ENCODE results near the gene GLO1.

GLO1 gene

DNA sequence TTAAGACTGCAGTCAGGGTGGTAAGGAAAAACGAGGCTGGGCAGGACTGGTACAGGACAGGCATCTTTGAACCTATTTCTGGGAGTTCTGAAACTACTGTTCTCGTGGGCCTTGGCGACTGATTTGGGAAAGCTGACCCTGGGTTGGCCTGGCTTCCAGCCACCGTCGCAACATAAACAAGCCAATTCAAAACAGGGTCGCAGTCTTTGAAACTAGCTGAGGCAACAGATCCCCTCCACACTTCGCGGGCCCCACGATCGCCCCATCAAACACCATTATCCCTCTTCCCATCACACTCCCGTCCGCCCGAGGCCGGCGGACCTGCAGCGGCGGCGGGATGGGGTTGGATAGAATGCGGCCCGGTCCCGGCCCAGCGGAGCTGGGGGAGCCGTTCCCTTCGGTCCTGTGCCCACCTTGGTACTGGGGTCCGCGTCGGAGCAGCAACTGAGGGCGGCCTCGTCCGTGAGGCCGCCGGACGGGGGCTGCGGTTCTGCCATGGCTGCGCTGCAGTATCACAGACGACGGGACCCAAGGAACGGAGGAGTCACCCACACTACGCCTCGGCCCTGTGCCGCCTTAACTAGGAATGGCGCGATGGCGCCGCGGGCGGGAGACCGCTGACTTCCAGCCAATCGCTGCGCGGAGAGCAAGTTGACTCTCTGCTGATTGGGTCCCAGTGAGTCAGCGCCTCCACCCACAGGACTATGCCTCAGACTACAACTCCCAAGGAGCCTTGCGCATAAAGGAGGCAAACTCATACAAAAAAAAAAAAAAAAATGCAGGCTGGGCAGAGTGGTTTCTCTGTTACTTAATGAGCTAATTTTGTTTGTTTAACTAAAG, at the start of gene GLO1:
Gene GLO1 (minus strand): TSS at position 588 of the 840 bp plus-strand sequence. CDS start 91 bp downstream, at position 497.
- DNase-seq: peak; percentile 98

DNA sequence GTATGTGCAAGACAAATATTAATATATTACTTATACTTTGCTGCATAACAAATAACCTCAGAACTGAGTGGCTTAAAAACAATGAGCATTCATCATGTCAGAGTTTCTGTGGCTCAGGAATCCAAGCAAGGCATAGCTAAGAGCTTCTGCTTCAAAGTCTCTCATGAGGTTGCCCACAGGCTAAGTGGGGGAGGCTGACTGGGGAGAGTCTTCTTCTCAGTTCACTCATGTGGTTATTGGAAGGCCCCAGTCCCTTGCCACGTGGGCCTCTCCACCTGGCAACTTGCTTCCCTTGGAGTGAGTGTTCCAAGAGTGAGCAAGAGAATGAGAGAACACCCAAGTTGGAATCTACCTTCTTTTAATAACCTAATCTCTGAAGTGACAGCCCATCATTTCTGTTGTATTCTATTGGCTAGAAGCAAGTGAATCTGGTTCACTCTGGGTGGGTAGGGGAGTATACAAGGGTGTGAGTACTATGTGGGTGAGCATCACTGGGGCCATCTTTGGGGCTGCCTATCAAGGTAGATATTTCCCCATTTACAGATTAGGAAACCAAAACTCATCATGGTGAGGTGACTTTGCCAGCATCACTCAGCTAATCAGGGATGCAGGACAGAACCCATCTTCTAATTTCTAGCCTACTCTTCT, 48.1 kb upstream of the GLO1 start:
- DNase-seq: no peak

DNA sequence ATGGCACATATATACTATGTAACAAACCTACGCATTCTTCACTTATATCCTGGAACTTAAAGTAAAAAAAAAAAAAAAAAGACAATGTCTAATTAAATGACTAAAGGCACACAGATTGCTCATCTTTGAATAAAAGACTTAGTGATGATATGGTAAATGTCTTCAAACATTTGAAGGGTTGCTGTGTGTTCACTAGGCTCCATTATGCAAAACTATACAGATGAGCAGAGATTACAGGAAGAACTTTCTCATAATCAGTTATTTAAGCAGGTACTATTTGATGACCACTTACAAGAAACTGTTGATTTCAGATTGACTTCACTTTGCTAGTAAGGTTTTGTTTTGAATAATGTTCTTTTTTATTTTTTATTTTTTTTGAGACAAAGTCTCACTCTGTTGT, 46.5 kb upstream of the GLO1 start:
- DNase-seq: no peak

DNA sequence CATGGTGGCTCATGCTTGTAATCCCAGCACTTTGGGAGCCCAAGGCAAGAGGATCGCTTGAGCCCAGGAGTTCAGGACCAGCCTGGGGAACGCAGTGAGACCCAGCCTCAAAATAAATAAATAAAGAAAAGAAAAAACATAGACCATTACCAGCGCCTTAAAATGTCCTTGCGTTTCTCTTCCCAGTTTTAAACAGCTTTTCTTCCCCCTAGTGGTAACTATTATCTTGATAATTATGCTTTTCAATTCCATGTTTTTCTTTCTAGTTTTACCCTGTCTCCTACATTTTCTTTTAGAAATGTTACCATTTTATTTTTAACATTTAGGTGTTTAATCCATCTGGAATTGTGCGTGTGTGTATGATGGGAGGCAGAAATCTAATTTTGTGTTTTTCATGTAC, 36.6 kb upstream of the GLO1 start:
- DNase-seq: no peak

DNA sequence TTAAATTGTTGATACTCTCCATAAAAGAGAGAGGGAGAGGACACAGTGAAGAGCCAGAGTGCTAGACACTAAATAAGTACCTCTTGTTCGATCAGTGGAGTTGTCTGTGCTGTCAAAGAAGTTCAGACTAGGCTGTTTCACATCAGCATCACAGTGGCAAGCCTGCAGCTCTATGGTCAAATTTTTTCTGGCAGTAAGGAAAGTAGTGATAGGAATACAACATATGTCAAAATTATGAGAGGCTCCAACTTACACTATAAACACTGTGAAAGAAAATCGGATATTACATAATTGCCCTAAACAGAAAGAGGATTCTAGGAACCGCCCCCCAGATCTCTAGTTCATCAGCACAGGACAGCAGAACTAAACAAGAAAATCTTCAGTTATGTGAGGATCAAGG, 35.3 kb upstream of the GLO1 start:
- no peak for DNase-seq

DNA sequence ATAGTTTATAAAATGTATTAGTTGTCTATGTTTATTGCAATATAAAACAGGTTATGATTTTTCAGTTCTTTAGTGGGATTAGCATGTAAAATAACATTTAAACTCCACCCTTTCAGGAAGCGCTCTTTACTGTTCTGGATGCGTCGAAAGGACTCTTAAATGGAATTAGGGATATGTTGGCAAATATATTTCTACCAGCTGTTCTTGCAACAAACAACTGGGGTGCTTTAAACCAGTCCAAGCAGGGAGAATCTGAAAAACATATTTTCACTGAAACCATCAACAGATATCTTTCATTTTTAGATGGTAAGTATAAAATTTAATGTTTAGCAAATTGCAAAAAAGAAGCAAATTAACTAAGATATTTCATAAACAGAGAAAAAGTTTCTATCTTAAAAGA, 34.0 kb upstream of the GLO1 start:
- DNase-seq: no peak

DNA sequence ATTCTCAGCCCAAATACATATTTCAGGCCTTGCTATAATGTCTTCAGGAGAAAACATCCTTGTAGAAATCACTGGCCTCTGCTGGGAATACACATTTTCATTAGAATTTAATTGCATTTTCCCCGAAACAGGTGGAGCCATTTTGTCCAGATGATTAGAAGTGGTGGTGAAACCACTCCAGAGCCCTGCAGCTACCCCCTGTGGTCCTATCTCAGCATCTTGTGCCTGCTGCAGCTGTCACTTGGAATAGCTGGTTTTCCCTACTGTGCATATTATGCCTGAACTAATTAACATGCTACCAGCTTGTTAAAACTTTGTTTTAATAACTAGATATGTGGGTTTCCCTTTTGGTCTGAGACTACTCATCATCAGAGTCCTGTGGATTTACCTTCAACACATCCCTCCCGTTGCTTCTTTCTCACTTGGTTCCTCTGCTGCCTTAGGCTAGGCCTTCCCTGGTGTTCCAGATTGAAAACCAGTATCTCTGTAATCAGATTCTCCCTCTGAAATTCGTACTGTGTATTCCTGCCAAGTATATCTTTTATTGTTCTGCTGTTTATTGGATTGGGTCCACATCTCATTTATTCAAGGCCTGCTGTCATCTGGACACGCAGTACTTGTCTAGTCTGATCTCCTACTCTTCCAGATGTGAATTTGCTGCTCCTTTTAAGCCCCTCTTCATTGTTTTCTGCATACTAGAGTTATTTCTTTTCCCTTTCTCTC, 27.4 kb upstream of the GLO1 start:
- DNase-seq: no peak

DNA sequence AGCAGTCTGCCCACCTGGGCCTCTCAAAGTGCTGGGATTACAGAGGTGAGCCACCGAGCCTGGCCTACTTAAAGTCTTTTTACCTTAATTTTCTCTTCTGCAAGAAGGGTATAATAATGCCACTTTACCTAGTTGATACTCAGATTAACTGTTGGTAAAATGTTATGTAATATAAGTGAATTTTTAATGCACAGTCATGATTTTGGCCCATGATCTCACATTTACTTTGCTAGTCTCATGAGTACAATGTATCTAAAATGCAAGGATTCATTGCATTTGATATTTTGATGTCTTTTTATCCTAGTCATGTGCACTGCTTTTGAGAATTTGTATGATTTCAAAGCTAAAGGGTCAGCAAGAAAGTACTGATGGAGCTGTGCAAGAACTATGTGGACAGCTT, 25.3 kb upstream of the GLO1 start:
- DNase-seq: no peak

DNA sequence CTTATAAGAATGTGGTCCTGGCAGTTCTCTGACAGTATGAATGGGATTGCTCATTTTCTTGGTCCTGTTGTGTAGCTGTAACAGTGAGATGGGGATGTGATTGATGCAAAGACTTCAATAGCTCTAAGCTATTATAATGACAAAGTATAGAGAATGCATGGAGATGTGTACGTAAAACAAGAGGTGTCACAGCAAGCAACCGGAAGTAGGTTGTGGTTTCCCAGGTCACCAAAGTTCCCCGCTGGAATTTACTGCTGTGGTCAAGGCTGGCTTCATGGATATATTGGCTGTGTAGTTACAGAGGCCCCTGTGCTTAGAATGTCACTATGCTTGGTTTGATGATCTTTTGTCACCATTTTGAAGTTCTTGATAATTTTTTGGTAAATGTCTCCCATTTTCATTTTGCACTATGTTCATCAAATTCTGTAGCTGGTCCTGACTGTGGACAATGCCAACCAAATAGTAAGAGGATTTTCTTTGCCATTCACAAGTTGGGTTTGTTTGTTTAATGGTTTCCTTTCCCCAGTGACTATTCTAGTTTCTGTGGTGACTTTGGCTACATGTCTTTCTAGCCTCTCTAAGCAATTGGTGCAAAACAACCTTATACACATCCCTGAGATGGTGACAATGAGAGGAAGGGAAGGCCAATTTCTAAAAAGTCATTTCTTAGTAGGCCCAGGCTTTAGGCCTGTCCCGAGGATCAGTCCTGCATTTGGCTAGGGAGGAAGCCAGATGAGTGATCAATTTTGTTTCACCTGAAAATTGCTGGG, 22.7 kb upstream of the GLO1 start:
- no peak for DNase-seq

DNA sequence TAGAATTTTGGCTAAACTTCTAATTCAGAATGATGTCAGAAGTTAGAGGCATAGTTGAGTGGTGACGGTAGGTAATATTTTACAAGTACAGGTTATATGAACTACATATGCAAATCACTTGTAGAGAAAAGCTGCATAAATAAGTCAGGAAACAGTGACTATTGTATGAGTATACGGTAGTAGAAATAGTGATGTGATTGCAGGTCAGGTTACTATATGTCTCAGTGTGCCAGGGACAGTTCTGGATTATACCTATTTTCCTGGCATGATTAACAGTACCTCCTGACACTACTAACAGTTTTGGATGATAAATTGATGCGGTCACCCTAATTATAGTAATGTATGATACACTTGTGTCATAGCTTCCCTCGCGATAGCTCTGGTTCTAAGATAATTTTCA, 21.4 kb upstream of the GLO1 start:
- DNase-seq: no peak

DNA sequence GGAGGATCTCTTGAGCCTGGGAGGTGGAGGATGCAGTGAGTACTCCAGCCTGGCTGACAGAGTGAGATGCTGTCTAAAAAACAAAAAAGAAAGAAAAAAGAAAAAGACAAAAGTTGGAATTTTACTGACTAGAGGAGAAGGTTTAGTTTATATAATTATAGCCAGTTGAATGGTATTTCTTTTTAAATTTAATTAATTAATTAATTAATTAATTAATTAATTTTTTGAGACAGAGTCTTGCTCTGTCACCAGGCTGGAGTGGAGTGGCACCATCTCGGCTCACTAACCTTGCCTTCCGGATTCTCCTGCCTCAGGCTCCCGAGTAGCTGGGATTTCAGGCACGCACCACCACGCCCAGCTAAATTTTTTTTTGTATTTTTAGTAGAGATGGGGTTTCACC, 20.8 kb upstream of the GLO1 start:
- no peak for DNase-seq

DNA sequence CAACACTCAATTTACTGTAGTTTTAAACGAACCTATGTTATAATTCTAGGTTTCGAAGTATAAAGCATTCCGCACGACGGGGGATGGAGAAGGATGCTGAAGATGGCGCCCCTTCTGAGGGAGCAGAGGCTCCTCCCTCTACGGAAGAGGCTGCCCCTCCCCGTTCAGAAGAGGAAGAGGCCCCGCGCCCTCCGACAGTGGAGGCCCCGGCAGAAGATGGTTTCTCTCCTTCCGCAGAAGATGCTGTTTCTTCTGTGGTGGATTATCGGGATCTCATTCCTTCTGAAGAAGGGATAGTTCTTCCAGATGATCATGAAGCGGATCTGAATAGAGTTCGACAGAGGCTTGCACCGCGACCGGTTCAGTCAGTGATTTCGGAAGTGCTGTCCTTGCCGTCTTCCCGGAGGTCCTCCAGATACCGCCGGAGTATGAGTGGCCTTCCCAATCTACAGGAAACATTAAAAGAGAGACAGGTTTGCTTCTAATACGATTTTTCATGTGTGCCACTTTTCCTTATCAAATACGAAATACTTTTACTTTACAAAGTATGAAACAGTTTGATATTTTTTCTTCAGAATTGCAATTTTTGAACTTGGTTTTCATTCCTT, 19.9 kb upstream of the GLO1 start:
- DNase-seq: no peak

DNA sequence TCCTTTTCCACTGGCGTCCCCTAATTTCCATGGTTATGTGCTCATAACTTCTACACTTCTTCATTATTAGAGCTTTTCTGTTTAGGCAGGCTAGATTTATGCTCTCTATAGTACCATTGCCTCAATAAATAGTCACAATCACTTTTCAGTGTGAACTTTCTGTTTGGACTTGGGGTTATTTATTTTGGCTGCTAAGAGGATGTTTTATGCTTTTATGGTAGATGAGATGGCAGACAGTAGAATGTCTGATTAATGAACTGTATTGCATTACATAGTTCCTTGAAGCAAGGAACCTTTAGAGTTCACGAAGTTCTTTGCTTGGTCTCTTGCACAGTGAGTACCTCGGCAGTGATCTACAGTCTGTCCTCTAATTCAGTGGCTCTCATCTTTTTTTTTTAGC, 19.1 kb upstream of the GLO1 start:
- no peak for DNase-seq

DNA sequence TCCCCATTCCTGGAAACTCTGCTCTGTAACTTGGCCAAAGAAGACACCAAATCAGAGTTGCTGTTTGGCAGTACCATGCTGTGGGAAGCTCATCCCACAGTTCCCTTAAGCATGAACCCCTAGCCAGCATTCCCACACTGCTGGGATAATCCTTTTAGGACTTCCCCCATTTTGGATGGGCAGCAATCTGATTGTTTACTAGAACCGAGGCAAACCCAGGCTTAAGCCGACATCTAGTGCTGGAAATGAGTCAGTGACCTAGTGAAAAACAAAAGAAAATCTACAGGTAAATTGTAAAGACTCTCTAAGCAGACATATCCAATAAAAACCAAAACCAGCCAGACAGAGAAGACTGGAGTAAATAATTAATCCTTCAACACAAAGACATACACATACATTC, 17.4 kb upstream of the GLO1 start:
- DNase-seq: no peak

DNA sequence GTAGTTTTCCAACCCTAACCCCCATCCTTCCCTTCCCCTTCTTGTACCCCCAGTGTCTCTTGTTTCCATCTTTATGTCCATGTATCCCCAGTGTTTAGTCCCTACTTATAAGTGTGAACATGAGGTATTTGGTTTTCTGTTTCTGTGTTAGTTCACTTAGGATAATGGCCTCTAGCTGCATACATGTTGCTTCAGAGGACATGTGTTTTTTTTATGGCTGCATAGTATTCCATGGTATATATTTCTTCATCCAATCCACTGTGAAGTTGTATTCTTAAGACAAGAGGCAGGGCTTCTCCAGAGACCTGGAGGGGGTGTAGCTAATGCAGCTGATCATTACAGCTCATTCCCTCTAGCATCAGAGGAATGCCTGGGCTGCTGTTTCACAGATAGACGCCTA, 16.4 kb upstream of the GLO1 start:
- no peak for DNase-seq

DNA sequence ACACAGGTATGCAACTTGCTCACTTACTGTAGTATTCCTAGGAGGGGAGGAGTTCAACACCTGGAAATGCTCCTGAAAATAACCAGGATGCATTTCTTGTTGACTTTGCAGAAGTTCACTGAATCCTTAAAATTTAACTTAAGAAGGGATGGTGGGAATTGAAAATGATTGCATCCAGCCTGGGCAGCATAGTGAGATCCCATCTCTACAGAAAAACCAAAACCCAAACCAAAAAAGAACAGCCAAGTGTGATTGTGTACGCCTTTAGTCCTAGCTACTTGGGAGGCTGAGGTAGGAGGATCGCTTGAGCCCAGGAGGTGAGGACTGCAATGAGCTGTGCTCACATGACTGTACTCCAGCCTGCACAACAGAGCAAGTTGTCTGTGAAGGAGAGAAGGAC, 13.9 kb upstream of the GLO1 start:
- no peak for DNase-seq

DNA sequence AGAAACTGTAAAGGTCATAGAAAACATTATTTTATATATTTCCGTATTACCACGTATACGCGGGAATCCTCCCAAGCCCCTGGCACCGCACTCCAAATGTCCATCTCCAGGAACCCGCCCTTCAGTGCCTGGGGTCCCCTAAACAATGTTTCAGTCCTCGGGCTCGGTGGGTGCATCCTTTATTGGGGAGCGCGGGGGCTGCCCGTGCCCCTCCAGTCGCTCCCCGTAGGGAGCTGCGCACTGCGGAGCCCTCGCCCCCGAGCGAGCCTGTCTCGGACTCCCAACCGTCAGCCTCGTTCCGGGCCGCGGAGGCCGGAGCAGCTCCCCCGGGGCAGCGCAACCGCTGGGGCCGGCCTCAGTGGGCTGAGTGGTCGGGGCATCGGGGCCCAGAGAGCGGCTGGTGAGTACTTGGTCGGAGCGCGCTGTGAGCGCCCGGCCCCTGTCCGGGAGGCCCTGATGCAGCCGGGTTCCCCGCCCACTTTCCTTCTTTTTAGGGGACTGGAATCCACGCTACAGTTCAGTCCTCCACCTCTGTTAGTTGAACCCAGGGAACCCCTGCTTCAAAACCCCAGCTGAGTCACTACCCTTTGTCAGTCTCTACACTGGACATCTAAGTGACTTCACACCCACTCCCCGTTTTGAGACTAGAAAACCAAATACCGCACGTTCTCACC, 12.2 kb upstream of the GLO1 start, which contains the start of gene DNAH8:
Gene DNAH8 (plus strand): TSS at position 296 of the 674 bp plus-strand sequence. CDS start 7,499 bp downstream, outside the sequence.
- DNase-seq: peak; percentile 40

DNA sequence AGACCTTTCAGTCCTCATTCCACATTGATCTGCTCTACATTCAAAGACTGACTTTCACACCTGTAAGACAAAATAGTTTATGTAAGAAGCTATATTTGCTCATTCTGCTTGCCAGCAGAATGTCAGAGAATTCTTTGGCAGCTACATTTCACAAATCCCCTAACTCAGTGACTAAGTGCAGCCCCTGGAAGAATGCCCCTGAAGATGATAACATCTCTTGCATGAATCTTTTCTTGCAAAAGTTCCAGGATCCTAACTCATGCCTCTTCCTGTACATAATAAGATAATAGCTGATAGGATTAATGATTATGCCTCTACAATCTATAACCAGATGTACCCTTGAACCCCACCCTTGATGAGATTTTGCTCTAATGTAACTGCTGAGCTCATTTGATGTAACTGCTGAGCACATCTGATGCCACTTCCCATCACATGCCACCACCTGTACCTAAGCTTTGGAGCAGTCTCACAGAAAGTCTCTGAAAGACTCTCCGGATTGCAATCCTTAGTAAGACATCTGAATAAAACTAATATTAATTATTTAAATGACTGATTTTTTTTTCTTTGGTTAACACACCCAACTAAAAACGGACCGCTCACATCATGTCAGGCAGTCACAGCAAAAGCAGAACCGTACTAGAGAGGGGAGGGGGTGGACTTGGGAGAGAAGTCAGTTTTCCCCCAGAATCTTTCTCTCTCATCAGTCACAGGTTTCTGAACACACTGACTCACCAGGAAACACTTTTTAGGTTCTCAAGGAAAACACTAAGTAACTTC, 11.5 kb upstream of the GLO1 start:
- DNase-seq: no peak

DNA sequence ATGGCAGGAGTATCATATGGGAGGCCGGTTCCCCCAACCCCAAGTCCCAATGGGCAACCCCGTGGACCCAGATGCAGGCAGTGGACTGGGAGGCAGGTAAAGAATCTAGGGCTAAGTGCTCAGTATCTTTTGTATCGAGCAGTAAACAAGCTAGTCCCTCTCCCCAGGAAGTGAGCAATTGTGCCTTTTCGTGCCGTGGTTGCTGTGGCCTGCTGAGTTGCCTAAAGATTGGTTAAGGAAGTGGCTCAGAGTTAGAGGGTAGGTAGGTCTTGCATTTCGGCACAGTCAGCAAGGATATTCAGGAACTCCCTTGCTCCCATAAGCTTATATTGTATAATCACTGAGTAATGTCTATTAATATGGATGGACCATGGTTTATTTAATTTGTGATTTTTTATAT, 10.9 kb upstream of the GLO1 start:
- DNase-seq: no peak

DNA sequence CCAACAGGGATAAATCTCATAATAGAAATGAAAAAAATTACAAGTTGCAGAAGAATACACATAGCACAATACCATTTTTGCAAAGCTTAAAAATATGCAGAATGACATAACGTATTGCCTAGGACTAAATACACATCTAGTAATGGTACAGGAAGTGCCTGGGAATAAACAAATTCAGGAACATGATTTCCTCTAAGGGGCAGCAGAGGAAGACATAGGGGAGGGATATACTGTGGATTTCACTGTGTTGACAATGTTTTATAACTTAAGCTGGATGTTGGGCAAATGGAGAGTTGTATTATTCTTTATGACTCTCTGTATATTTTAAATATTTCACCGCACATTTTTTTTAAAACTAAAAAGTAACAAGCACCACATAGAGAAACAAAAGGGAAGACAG, 5.6 kb upstream of the GLO1 start:
- no peak for DNase-seq

DNA sequence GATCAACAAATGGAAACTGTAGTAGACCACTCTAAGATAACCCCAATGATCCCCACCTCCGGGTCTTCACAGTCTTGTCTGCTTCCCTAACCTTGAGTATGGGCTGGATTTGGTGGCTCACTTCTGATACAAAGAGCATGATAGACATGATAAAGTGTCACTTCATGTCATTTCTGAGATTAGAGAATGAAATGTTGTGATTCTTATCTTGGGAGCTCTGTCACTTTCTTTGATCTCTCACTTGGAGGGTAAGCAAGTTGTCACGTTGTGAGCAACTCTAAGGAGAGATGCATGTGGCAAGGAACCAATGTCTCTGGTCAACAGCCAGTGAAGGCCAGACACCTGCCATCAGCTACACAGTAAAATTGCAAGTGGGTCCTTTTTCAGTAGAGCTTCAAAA, 3.0 kb upstream of the GLO1 start:
- DNase-seq: no peak
